GM23248 (cell line): Measurements from ENCODE around the gene H6PD.

ENCODE experiments used
- EZH2 ChIP-seq: fragments of 200-600 bp; sonication (generic); IDR thresholded peaks from 2 replicates; pipeline ENCODE4 v1.6.1; 2018; ENCODE audit warnings: antibody characterized with exemption, mild to moderate bottlenecking; ENCODE audit not compliant: insufficient read depth, poor library complexity, severe bottlenecking
- EZH2phosphoT487 ChIP-seq: fragments of 200-600 bp; sonication (generic); IDR thresholded peaks from 2 replicates; pipeline ENCODE4 v1.6.1; 2018; ENCODE audit warnings: antibody characterized with exemption, moderate library complexity, mild to moderate bottlenecking, low read depth; ENCODE audit not compliant: insufficient read depth

- no peak for TF ChIP-seq EZH2
- no peak for TF ChIP-seq EZH2phosphoT487
Observed at GRCh38 chr1:9213956-9214355, 20.6 kb upstream of the H6PD start.
